Neural progenitor cell (in vitro differentiated cells): ENCODE measurements around the gene CDH20.

Experiments
- EZH2 ChIP-seq: fragments of 200-600 bp; sonication (generic); IDR thresholded peaks from 2 replicates; pipeline ENCODE4 v1.6.1; 2017; ENCODE audit warnings: antibody characterized with exemption, mild to moderate bottlenecking, moderate library complexity
- EZH2phosphoT487 ChIP-seq: fragments of 200-600 bp; sonication (generic); IDR thresholded peaks from 2 replicates; pipeline ENCODE4 v1.6.1; 2017; ENCODE audit warnings: antibody characterized with exemption
- TF ChIP-seq, protein P1 (sequence below): fragments of 200-600 bp; sonication (generic); IDR thresholded peaks from 2 replicates; pipeline ENCODE4 v1.5.1; 2017; ENCODE audit warnings: antibody characterized with exemption, mild to moderate bottlenecking

DNA sequence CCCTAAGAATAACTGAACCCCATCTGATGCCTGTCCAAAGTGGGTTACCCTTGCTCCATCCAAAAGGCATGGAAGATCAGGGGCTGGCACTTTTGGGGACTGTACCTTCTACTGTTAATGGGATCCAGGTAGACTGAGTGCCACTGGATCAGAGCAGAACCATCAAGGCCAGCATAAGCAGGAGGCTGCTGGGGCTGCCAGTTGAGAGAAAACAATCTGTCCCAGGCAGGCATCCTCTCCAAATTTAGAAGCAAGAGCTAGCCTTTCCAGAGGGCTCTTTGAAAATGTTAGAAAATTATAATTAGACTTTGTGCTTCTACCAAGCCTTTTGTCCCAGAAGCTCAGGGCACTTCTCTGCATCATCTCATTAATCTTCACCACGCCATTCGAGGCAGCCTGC is 245.6 kb downstream of the CDH20 start:
- TF ChIP-seq, protein P1, sequence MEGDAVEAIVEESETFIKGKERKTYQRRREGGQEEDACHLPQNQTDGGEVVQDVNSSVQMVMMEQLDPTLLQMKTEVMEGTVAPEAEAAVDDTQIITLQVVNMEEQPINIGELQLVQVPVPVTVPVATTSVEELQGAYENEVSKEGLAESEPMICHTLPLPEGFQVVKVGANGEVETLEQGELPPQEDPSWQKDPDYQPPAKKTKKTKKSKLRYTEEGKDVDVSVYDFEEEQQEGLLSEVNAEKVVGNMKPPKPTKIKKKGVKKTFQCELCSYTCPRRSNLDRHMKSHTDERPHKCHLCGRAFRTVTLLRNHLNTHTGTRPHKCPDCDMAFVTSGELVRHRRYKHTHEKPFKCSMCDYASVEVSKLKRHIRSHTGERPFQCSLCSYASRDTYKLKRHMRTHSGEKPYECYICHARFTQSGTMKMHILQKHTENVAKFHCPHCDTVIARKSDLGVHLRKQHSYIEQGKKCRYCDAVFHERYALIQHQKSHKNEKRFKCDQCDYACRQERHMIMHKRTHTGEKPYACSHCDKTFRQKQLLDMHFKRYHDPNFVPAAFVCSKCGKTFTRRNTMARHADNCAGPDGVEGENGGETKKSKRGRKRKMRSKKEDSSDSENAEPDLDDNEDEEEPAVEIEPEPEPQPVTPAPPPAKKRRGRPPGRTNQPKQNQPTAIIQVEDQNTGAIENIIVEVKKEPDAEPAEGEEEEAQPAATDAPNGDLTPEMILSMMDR, result no peak
- TF ChIP-seq EZH2 (no peak), EZH2phosphoT487 (no peak)
